Mucosa of descending colon (tissue), 3 donors: Measurements from ENCODE around the gene PLA2G1B. TPM values are rescaled to one million over a fixed set of nuclear protein-coding genes. Genes with fewer than 3 reads are reported as not detected.
A peak's percentile ranks its signal among the peaks of the same experiment; 100 is the strongest.

ENCODE experiments used
- ATAC-seq: fragments of 200-7000 bp; cut with Tn5 transposase; one replicate; pipeline ENCODE4 v1.9.1; 2020; ENCODE audit warnings: mild to moderate bottlenecking, moderate library complexity
- DNase-seq, 3 donors: peaks; one replicate each; pipeline ENCODE4 v3.0.0-alpha.2; 2020
- H3K36me3 ChIP-seq: fragments of 200-600 bp; one replicate; pipeline ENCODE4 v1.8.0; 2021; ENCODE audit warnings: low read depth, mild to moderate bottlenecking
- H3K4me1 ChIP-seq: fragments of 200-600 bp; one replicate; pipeline ENCODE4 v1.8.0; 2021; ENCODE audit warnings: low read depth, mild to moderate bottlenecking
- H3K4me3 ChIP-seq: fragments of 200-600 bp; one replicate; pipeline ENCODE4 v1.8.0; 2021; ENCODE audit warnings: mild to moderate bottlenecking
- H3K9me3 ChIP-seq: fragments of 200-600 bp; one replicate; pipeline ENCODE4 v1.8.0; 2021; ENCODE audit warnings: mild to moderate bottlenecking
- CTCF ChIP-seq: fragments of 200-600 bp; IDR thresholded peaks from one replicate; pipeline ENCODE4 v1.8.0; 2022; ENCODE audit warnings: antibody characterized with exemption, mild to moderate bottlenecking
- intact Hi-C, 2 donors: fragments of 100-400 bp; cut with DNase I in 1 of 2; cut with micrococcal nuclease in 1 of 2; formaldehyde crosslinking; loops; one replicate each; pipeline versions ENCODE4 v1.11.0 to v1.11.1; 2022; cut with DNase I, micrococcal nuclease
- total RNA-seq, 3 donors: library from RNA; stranded (reverse); fragmentation: NEBNext Ultra II Directional in 2 of 3; extraction: Animal tissue kit (Norgen Biotek cat#: 25700) in 2 of 3; gene quantifications; one replicate each; pipeline versions ENCODE4 v1.2.1 to v1.2.4, GENCODE V29; 2021 to 2023
- donor health status: DM: no; HTN: no; CAD: no; lungs with moderate emphysema.
- donor health status: DM: no; HTN: no; CAD: no.
- donor health status: DM: no; HTN: yes; CAD: no.

Gene PLA2G1B
- total RNA-seq, 3 donors from 2014 or later = not detected

DNA sequence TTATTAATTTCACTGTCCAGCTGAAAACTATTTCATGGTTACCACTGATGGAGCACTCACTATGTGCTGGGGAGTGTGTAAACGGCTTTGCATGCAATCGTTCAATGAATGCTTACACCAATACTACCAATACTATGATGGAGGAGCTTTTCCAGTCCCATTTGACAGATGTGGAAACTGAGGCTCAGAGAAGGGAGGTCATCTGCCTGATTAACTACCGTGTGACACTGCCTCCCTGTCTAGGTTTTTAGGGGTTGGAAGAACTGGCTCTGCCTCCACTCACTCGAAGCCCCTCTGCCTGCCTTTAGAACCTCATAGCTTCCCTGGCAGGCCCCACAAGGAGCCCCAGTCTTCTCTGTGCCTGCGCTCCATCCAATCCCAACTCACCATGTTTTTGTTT is 29.5 kb upstream of the PLA2G1B start:
- intact Hi-C loops = loop anchor here in 1 of 2 donors (5.0 kb wide), 1 partner anchor 75 kb away; no protein-coding TSS in a partner anchor
- Histone ChIP-seq H3K4me1 (no peaks in the 10 kb centered on the region), H3K4me3 (no peak overlapping the region), H3K9me3 (no peaks in the 10 kb centered on the region), H3K36me3 (no peaks in the 10 kb centered on the region)
- DNase-seq (no peak), ATAC-seq (no peak)
- no peak for TF ChIP-seq CTCF

DNA sequence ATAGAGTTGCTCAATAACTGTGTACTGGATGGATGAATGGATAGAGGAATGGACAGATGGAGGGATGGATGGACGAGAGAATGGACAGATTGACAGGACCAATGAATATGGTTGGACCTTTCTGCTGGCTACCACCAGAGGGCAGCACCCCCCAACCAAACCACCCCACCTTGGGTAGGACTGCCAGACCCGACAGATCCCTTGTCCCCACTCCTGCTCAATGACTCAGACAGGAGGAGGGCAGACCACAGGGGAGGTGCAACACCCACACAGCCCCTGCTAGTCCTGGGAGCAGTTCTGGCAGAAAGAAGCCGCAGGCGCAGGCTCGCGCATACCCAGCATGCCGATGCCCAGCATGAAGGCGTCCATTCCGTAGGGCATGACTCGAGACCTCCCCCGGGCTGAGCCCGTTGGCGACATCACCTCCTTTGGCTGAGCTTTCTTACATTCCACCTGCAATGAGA is 29.0 kb upstream of the PLA2G1B start:
- TF ChIP-seq CTCF = peak; percentile 76
- DNase-seq = peak; percentile 63 to 85 (median 76)
- Histone ChIP-seq H3K36me3 (no peaks in the 10 kb centered on the region), H3K9me3 (no peaks in the 10 kb centered on the region), H3K4me1 (no peaks in the 10 kb centered on the region), H3K4me3 (no peak overlapping the region)
- intact Hi-C loops = loop anchor here in 1 of 2 donors (5.0 kb wide), 1 partner anchor 76 kb away; no protein-coding TSS in a partner anchor
- ATAC-seq = peak; percentile 95

DNA sequence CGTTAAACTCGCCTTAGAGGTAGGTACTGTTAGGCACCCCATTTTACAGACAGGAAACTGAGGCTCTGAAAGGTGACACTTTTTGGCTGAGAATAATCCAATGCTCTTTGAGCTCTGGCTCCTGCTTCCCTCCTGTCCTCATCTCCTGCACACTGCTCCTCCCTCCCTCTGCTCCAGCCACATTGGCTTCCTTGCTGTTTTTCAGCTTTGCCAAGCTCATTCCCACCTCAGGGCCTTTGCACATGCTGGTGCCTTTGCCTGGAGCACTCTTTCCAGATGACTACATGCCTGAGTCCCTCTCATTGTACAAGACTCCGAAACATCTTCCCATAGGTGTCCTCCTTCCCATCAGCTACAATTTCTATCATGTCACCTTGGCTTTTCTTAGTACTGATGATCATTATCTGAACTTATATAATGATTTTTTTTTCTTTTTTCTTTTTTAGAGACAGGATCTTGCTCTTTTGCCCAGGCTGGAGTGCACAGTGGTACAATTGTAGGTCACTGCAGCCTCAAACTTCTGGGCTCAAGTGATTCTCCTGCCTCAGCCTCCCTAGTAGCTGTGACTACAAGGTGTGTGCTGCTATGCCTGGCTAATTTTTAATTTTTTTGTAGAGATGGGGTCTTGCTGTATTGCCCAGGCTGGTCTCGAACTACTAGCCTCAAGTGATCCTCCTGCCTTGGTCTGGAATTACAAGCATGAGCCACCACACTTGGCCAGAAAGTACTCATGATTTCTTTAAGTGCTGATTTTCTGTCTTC is 26.2 kb upstream of the PLA2G1B start:
- DNase-seq = no peak
- TF ChIP-seq CTCF = no peak
- no peak for ATAC-seq
- Histone ChIP-seq H3K36me3 (no peaks in the 10 kb centered on the region), H3K9me3 (no peaks in the 10 kb centered on the region), H3K4me1 (no peaks in the 10 kb centered on the region), H3K4me3 (no peak overlapping the region)
- intact Hi-C loops = loop anchor here in 1 of 2 donors (5.0 kb wide), 1 partner anchor 79 kb away; no protein-coding TSS in a partner anchor

GRCh38 chr12:120353136-120353535 is 25.6 kb upstream of the PLA2G1B start:
- Histone ChIP-seq H3K36me3 (no peaks in the 10 kb centered on the region), H3K9me3 (no peaks in the 10 kb centered on the region), H3K4me1 (no peaks in the 10 kb centered on the region), H3K4me3 (no peak overlapping the region)
- DNase-seq (no peak), ATAC-seq (no peak)
- intact Hi-C loops = loop anchor here in 1 of 2 donors (5.0 kb wide), 1 partner anchor 79 kb away; no protein-coding TSS in a partner anchor
- no peak for TF ChIP-seq CTCF

- H3K36me3 ChIP-seq = no peaks in the 10 kb centered on the region
- TF ChIP-seq CTCF = no peak
- DNase-seq (no peak), ATAC-seq (no peak)
- intact Hi-C loops = loop anchor here in 1 of 2 donors (5.0 kb wide), 1 partner anchor 80 kb away; no protein-coding TSS in a partner anchor
- no peaks in the 10 kb centered on the region for H3K9me3 ChIP-seq
- no peak overlapping the region for H3K4me3 ChIP-seq
- no peaks in the 10 kb centered on the region for H3K4me1 ChIP-seq
These were observed 24.5 kb upstream of the PLA2G1B start for GRCh38 chr12:120352117-120352516.
